Measurements from ENCODE around the gene IL4I1.
A peak's percentile ranks its signal among the peaks of the same experiment; 100 is the strongest.
"Not testable (repeated sequence)": the region's sequence is repeated elsewhere in the genome, so short reads cannot be mapped to it uniquely, and the experiment has no call there.

The IL4I1 gene

GRCh38 chr19:49929121-49929610 is 32.5 kb upstream of the IL4I1 start, which contains the start of the genes ATF5 and NUP62:
TSS of gene ATF5 (plus strand) at chr19:49929205. CDS start at chr19:49930851, 1,646 bp downstream.
TSS of gene NUP62 (minus strand) at chr19:49929504. CDS start at chr19:49909807, 19,697 bp downstream.
- H3K27me3 Mint-ChIP-seq = no peaks in the 10 kb centered on the region
- H3K27ac Mint-ChIP-seq = peak within 1 kb of the TSS; percentile 98
- H3K36me3 Mint-ChIP-seq (ENCODE audit: low read depth) = peaks cover 64% of the 10 kb centered on the region
- H3K4me1 Mint-ChIP-seq (ENCODE audit: low read depth) = peaks cover 84% of the 10 kb centered on the region
- peaks cover 4% of the 10 kb centered on the region for H3K9me3 Mint-ChIP-seq
- peak within 1 kb of the TSS; percentile 98 for H3K4me3 Mint-ChIP-seq

DNA sequence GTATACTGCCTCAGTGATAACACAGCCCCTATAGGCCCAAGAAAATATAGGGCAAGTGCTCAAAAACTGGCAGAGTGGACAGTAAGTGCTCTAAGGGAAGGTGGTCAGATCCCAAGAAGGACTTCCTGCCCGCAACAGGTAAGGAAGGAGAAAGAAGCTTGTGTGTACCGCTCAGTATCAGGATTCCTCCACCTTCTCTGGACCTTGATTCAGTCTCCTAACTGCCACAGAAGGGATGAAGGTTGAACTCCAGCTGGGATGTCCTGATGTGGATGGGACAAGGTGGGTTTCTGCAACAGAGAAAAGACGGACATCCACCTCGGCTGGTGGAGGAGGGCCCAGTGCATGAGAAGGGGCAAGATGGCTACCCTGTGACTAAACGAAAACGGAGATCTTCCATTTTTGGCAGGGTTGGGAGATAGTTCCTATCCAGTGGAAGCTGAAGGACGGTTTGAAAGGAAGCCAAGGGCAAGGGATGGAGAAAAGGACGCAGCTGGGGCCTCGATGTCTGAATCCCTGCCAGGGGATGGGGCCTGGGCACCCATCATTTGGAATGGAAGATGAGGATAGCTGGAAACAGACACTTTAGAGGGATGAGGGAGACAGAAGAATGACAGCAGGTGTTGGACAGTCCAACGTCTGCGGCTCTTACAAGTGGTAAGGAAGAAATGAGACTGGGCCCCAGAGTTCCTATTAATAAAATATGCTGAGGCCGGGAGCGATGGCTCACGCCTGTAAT is 31.0 kb upstream of the IL4I1 start:
- H3K27me3 Mint-ChIP-seq = no peaks in the 10 kb centered on the region
- peaks cover 71% of the 10 kb centered on the region for H3K36me3 Mint-ChIP-seq (ENCODE audit: low read depth)
- H3K4me1 Mint-ChIP-seq (ENCODE audit: low read depth) = peaks cover 85% of the 10 kb centered on the region
- H3K4me3 Mint-ChIP-seq = peak overlapping the region; percentile 98
- H3K27ac Mint-ChIP-seq = peak overlapping the region; percentile 98
- peaks cover 4% of the 10 kb centered on the region for H3K9me3 Mint-ChIP-seq

- Mint-ChIP-seq H3K27me3 (no peaks in the 10 kb centered on the region), H3K9me3 (no peaks in the 10 kb centered on the region), H3K4me3 (peak overlapping the region; percentile 63), H3K27ac (no peak overlapping the region), H3K36me3 (ENCODE audit: low read depth) (peaks cover 72% of the 10 kb centered on the region), H3K4me1 (ENCODE audit: low read depth) (peaks cover 87% of the 10 kb centered on the region)
Observed at GRCh38 chr19:49926515-49926914, 29.8 kb upstream of the IL4I1 start.

GRCh38 chr19:49925486-49925885 is 28.8 kb upstream of the IL4I1 start:
- Mint-ChIP-seq H3K9me3 (no peaks in the 10 kb centered on the region), H3K27me3 (no peaks in the 10 kb centered on the region), H3K27ac (peak overlapping the region; percentile 68), H3K36me3 (ENCODE audit: low read depth) (peaks cover 72% of the 10 kb centered on the region), H3K4me3 (peak overlapping the region; percentile 47), H3K4me1 (ENCODE audit: low read depth) (peaks cover 87% of the 10 kb centered on the region)

GRCh38 chr19:49924881-49925210 is 28.2 kb upstream of the IL4I1 start:
- peaks cover 86% of the 10 kb centered on the region for H3K4me1 Mint-ChIP-seq (ENCODE audit: low read depth)
- H3K9me3 Mint-ChIP-seq, H3K27me3 Mint-ChIP-seq, H3K4me3 Mint-ChIP-seq, H3K27ac Mint-ChIP-seq: not testable (repeated sequence)
- H3K36me3 Mint-ChIP-seq (ENCODE audit: low read depth) = peaks cover 71% of the 10 kb centered on the region

GRCh38 chr19:49924004-49924880 is 27.6 kb upstream of the IL4I1 start:
- Mint-ChIP-seq H3K4me1 (ENCODE audit: low read depth) (peaks cover 86% of the 10 kb centered on the region), H3K36me3 (ENCODE audit: low read depth) (peaks cover 70% of the 10 kb centered on the region), H3K4me3 (no peak overlapping the region), H3K27ac (peak overlapping the region; percentile 52), H3K9me3 (no peaks in the 10 kb centered on the region), H3K27me3 (no peaks in the 10 kb centered on the region)

GRCh38 chr19:49923055-49924003 is 26.6 kb upstream of the IL4I1 start:
- H3K4me3 Mint-ChIP-seq = no peak overlapping the region
- no peaks in the 10 kb centered on the region for H3K27me3 Mint-ChIP-seq
- peaks cover 84% of the 10 kb centered on the region for H3K4me1 Mint-ChIP-seq (ENCODE audit: low read depth)
- H3K27ac Mint-ChIP-seq = peak overlapping the region; percentile 52
- H3K9me3 Mint-ChIP-seq = no peaks in the 10 kb centered on the region
- peaks cover 66% of the 10 kb centered on the region for H3K36me3 Mint-ChIP-seq (ENCODE audit: low read depth)

- peak overlapping the region; percentile 31 for H3K4me3 Mint-ChIP-seq
- H3K27me3 Mint-ChIP-seq = no peaks in the 10 kb centered on the region
- H3K36me3 Mint-ChIP-seq (ENCODE audit: low read depth) = peaks cover 67% of the 10 kb centered on the region
- H3K4me1 Mint-ChIP-seq (ENCODE audit: low read depth) = peaks cover 82% of the 10 kb centered on the region
- H3K27ac Mint-ChIP-seq = peak overlapping the region; percentile 31
- H3K9me3 Mint-ChIP-seq = no peaks in the 10 kb centered on the region
Observed at GRCh38 chr19:49921871-49922795, 25.4 kb upstream of the IL4I1 start.

GRCh38 chr19:49920624-49921363 is 24.1 kb upstream of the IL4I1 start:
- Mint-ChIP-seq H3K27ac (no peak overlapping the region), H3K9me3 (no peaks in the 10 kb centered on the region), H3K4me1 (ENCODE audit: low read depth) (peaks cover 79% of the 10 kb centered on the region), H3K4me3 (no peak overlapping the region), H3K36me3 (ENCODE audit: low read depth) (peaks cover 69% of the 10 kb centered on the region), H3K27me3 (no peaks in the 10 kb centered on the region)

DNA sequence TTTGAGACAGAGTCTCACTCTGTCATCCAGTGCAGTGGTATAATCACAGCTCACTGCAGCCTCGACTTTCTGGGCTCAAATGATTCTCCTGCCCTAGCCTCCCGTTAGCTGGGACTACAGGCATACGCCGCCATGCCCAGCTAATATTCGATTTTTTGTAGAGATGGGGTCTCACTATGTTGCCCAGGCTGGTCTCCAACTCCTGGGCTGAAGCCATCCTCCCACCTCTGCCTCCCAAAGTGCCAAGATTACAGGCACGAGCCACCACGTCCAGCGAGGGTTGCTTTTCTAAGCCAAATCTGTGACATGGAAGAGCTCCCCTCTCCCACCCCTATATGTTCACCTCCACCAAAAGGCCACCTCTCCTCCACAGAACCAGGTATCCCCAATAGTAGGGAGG is 21.4 kb upstream of the IL4I1 start:
- Mint-ChIP-seq H3K27me3 (no peaks in the 10 kb centered on the region), H3K27ac (no peak overlapping the region), H3K36me3 (ENCODE audit: low read depth) (peaks cover 75% of the 10 kb centered on the region), H3K4me1 (ENCODE audit: low read depth) (peaks cover 78% of the 10 kb centered on the region), H3K9me3 (no peaks in the 10 kb centered on the region), H3K4me3 (no peak overlapping the region)

- Mint-ChIP-seq H3K27ac (peak overlapping the region; percentile 75), H3K4me3 (peak overlapping the region; percentile 43), H3K27me3 (no peaks in the 10 kb centered on the region), H3K36me3 (ENCODE audit: low read depth) (peaks cover 75% of the 10 kb centered on the region), H3K4me1 (ENCODE audit: low read depth) (peaks cover 78% of the 10 kb centered on the region), H3K9me3 (no peaks in the 10 kb centered on the region)
Observed at GRCh38 chr19:49916839-49917733, 20.4 kb upstream of the IL4I1 start.

GRCh38 chr19:49915271-49915670 is 18.6 kb upstream of the IL4I1 start:
- Mint-ChIP-seq H3K27me3 (no peaks in the 10 kb centered on the region), H3K27ac (no peak overlapping the region), H3K36me3 (ENCODE audit: low read depth) (peaks cover 71% of the 10 kb centered on the region), H3K4me3 (no peak overlapping the region), H3K9me3 (no peaks in the 10 kb centered on the region), H3K4me1 (ENCODE audit: low read depth) (peaks cover 76% of the 10 kb centered on the region)
